Measurements from ENCODE around the gene KRT73.

DNA sequence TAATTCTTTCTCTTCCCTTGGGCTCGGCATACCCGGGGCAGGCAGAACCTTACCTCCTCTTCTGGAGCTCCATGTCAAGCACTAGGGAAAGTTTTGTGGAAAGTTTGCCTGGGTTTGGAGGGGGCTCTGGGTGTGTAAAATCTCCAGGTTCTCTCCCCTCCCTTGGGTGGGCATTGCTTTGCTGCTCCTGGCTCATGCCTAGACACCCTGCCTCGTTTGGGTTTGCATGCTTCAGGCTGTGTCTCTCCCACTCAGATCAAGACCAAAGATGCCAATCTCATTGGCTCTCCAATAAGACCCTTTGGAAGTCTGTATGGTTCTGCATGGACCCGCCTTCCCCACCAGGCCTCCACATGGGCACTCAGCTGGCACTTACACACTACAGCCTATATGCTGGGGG is 39.8 kb upstream of the KRT73 start:
- TF ChIP-seq CTCF (IDR thresholded peaks at IDR 0.05) (no peak), POLR2A (IDR thresholded peaks at IDR 0.05) (no peak)
